22Rv1 (cell line): ENCODE results near the gene GLIS1.

Experiments
- ZFX ChIP-seq: fragments of 450-650 bp; IDR thresholded peaks from 2 replicates; pipeline ENCODE4 v1.6.1; 2017; ENCODE audit warnings: antibody characterized with exemption, borderline replicate concordance
- TF ChIP-seq, protein P1 (sequence below): fragments of 450-650 bp; IDR thresholded peaks from 2 replicates; pipeline ENCODE4 v1.5.1; 2017; ENCODE audit warnings: mild to moderate bottlenecking

GRCh38 chr1:53567450-53567849, 171.5 kb downstream of the GLIS1 start:
- TF ChIP-seq, protein P1, sequence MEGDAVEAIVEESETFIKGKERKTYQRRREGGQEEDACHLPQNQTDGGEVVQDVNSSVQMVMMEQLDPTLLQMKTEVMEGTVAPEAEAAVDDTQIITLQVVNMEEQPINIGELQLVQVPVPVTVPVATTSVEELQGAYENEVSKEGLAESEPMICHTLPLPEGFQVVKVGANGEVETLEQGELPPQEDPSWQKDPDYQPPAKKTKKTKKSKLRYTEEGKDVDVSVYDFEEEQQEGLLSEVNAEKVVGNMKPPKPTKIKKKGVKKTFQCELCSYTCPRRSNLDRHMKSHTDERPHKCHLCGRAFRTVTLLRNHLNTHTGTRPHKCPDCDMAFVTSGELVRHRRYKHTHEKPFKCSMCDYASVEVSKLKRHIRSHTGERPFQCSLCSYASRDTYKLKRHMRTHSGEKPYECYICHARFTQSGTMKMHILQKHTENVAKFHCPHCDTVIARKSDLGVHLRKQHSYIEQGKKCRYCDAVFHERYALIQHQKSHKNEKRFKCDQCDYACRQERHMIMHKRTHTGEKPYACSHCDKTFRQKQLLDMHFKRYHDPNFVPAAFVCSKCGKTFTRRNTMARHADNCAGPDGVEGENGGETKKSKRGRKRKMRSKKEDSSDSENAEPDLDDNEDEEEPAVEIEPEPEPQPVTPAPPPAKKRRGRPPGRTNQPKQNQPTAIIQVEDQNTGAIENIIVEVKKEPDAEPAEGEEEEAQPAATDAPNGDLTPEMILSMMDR = no peak
- TF ChIP-seq ZFX = no peak
